AG09309 (cell line): ENCODE data around the gene DAAM1.

ENCODE experiments used
- DNase-seq: peaks from one replicate; pipeline ENCODE4 v3.0.0-alpha.2; 2010; ENCODE audit warnings: low read depth
- H3K4me3 ChIP-seq: 2 replicates; pipeline ENCODE4 v1.5.1; 2011; ENCODE audit warnings: mild to moderate bottlenecking, low read depth, low read length, moderate library complexity; ENCODE audit not compliant: control insufficient read depth
- TF ChIP-seq, protein P1 (sequence below): IDR thresholded peaks from 2 replicates; pipeline ENCODE4 v1.5.1; 2011; ENCODE audit warnings: mild to moderate bottlenecking, low read depth, low read length, inconsistent platforms; ENCODE audit not compliant: insufficient read depth, control insufficient read depth; ENCODE audit errors: missing control alignments

DAAM1 gene

DNA sequence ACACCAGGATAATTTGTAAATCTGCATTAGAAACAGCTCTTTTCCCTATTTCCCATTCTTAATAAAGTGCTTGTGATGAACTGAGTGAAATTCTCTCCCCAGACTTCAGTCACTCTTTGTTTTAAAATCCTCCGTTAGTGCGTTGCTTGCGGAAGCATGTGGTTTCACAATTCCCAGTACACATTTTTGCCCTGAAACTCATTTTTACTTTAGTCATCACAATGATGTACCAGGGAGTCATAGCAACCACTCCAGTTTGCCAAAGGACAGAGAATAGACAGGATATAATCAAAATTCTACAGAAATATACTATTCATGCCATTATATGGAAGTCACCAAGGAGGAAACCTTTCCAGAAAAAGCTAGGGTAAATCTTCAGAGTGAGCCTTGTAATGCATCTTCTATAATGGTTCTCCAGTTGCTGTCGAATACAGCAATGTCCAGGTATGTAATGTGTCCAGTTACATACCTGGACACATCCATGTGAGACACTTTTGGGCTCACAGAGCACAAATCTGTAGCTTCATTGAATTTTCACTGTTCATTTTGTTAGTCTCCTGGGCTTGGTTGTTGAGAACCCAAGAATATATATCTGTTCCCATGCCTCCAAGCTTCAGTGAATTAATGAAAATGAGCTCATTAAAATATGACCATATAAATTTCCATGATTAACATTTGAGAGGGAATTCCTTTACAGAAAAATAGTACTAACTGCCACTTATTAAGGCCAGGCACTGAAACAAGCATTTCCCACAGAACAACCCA lies 219.0 kb downstream of the DAAM1 start:
- no peak overlapping the region for H3K4me3 ChIP-seq
- TF ChIP-seq, protein P1, sequence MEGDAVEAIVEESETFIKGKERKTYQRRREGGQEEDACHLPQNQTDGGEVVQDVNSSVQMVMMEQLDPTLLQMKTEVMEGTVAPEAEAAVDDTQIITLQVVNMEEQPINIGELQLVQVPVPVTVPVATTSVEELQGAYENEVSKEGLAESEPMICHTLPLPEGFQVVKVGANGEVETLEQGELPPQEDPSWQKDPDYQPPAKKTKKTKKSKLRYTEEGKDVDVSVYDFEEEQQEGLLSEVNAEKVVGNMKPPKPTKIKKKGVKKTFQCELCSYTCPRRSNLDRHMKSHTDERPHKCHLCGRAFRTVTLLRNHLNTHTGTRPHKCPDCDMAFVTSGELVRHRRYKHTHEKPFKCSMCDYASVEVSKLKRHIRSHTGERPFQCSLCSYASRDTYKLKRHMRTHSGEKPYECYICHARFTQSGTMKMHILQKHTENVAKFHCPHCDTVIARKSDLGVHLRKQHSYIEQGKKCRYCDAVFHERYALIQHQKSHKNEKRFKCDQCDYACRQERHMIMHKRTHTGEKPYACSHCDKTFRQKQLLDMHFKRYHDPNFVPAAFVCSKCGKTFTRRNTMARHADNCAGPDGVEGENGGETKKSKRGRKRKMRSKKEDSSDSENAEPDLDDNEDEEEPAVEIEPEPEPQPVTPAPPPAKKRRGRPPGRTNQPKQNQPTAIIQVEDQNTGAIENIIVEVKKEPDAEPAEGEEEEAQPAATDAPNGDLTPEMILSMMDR, result no peak
- DNase-seq, result peak; percentile 74

DNA sequence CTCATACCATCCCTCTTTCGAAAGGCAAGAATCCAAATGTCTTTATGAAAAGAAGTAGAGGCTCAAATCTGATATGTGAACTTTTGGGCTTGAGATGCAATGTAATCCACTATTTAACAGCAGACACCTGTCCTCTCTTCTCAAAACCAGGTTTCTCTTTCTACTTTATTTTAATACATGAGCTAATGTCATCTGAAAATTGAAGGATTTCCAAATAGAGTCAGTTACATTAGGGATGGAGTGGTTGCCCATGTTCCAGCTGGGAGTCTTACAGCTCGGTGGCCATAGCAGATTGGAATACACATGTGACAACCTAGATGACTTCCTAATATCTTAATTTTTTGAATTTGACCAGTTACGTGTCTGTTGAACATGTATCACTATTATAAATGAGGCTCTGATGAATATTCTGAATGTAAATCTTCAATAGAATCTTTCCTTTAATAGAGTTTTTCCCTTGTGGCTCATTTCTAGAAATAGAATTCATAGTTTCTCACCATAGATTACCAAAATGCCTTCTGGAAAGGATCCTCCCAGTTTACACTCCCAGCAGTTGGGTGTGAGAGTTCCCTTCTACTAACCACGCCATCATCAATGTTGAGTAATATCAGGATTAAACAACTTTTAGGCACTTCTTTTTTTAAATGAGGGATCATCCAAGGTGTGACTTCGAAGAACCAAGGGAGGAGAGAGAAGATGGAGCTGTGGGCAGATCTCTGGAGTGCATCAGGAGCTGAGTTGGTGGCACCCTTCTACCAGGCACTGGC lies 227.6 kb downstream of the DAAM1 start:
- no peak overlapping the region for H3K4me3 ChIP-seq
- DNase-seq, result no peak
- TF ChIP-seq, protein P1, result no peak

DNA sequence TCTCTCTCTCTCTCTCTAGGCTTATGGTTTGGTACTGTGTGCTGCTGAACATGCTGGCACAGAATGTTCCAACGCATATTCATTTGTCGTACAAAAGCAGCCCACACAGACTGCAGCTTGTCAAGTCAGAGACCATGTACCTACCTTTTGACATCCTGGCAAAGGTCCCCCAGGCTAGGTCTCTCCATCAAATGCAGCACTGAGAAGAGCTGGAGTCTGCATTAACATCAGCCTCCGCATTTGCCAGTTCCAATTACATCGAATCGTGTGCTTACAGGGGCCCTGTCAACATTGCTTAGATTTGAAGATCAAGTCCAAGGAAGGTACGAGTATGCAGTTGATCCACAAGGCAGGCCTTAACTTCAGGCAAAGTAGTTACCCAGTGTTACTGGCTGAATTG lies 228.8 kb downstream of the DAAM1 start:
- no peak overlapping the region for H3K4me3 ChIP-seq
- no peak for DNase-seq
- TF ChIP-seq, protein P1, result no peak

DNA sequence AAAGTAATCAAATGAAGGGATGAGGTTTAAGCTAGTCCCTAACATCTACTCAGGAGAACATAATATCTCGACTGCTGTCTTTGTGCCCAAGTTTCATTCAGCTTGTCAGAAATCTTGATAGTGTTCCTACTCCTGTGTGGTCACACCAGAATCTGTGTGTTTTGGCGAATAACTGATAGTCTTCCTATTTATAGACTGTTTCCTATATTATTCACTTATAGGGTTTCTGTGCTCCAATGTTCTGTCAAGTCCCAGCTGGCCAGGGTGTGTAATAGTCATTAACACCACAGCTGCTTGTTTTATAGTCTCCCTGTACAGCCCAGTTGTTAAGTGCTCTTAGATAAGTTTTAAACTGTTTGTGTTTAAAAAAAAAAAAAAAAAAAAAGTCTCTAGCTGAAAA lies 230.8 kb downstream of the DAAM1 start:
- TF ChIP-seq, protein P1, result no peak
- H3K4me3 ChIP-seq, result no peak overlapping the region
- no peak for DNase-seq
